HG03175 (cell line): ENCODE measurements around the gene NTSR1.

Experiments
- ATAC-seq: cut with Tn5 transposase; IDR thresholded peaks from one replicate; pipeline ENCODE4 v1.9.1; 2021; ENCODE audit warnings: mild to moderate bottlenecking, moderate library complexity; ENCODE audit not compliant: unreplicated experiment

NTSR1 gene

DNA sequence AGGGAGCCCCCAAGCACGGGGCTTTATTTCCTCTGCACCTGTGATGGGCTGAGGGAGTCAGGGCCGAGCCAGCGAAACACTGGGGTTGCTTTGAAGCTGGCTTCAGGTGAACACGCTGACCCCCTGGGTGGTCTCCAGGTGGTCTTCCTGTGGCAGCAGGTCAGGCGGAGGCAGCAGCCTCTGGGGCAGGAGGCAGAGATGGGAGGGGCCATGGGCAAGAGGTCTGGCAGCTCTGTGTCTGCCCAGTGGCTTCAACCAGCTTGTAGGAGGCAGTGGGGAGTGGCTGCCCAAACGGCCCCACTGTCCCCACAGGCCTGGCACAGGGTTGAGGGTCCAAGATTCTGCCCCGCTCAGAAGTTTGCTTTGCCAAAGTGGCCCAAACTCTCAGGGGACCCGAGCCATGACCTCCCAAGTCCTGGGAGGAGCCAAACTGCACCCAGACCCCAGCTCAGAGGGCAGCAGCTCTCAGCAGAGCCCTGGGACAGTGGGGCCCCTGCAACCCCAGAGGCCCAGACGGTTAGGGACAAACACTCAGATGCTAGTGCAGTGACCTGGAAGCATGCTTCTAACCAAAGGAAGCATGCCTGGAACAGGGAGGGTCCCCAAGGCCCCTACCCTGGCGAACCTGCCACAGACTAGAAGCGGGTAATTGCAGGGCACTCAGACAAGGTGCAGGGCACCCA, 15.3 kb downstream of the NTSR1 start:
- no peak for ATAC-seq

DNA sequence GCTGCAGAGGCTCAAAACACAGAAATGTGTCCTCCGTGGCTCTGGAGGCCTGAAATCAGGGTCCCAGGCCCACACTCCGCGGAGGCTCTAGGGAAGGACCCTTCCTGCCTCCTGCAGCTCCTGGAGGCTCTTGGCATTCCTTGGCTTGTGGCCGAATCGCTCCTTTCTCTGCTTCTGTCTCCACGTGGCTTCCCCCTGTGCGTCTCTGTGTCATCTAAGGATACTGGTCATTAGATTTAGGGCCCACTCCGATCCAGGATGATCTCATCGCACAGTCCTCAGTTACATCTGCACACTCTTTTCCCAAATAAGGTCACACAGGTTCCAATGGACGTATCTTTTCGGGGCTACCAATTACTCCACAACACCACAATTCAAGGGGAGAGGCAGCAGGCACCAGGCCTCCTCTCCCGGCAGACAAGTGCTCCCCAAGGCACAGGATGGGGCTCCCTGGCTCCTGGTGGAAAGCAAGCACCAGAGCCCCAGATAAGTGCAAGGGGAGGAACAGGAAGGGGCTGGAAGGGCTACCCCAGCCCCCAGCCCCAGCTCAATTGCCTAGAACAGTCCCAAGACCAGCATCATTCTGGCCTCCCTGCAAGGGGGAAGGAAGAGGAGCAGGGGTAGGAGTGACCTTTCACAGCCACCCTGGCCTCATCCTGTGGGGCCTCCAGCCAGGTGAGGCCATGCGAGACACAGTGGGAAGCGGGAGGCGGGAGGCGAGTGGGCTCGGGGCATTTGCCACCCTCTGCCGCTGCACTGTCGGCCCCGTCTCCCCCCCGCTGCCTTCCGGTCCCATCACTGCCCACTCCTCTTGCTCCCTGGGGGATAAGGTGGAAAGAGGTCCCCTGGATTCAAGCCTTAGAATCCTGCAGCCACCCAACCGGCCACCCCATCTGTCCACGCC, 16.3 kb downstream of the NTSR1 start:
- no peak for ATAC-seq

DNA sequence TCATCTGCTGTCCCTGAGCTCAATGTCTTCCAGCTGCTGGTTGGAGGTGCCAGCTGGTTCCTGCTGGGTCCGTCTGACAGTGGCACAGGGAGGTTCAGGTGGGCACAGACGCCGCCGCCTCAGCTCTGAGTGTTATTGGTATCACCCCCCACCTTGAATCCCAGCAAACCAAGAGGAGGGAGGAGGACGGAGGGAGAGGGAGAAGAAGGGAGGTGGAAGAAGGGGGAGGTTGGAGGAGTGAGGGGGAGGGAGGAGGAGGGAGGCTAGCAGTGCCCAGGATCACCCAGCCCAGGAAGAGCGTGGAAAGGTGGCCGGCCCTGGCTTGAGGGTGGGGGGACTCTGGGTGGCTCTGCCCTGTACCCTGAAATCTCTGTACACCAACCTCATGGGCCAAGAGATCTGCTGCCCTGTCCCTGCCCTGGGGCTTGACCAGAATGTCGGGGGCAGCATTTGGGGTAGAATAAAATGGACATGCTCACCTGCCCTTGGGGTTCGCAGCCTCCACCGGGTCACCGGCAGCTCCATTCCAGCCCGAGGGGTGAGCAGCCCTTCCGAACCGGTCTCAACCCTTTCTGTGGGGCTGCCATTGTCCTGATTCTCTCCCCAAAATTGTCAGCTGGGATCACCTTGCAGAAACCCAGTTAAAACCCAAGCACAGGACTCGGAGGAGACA, 17.1 kb downstream of the NTSR1 start:
- ATAC-seq = no peak

DNA sequence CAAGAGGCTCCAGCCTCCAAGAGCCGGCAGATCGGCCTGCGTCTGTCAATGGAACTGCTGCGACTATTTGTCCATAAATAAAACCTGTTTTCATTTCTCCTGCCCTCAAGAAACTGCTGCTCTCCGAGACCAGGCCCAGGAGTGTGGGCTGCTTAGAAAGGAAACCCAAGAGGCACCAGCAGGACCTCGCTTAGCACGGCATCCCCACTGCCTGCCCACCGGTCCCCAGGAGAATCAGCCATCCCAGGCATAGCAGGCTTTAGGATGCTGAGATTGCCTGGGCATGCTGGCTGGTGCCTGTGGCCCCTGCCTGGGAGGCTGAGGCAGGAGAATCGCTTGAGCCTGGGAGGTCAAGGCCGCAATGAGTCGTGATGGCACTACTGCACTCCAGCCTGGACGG, 17.6 kb downstream of the NTSR1 start:
- ATAC-seq = no peak

DNA sequence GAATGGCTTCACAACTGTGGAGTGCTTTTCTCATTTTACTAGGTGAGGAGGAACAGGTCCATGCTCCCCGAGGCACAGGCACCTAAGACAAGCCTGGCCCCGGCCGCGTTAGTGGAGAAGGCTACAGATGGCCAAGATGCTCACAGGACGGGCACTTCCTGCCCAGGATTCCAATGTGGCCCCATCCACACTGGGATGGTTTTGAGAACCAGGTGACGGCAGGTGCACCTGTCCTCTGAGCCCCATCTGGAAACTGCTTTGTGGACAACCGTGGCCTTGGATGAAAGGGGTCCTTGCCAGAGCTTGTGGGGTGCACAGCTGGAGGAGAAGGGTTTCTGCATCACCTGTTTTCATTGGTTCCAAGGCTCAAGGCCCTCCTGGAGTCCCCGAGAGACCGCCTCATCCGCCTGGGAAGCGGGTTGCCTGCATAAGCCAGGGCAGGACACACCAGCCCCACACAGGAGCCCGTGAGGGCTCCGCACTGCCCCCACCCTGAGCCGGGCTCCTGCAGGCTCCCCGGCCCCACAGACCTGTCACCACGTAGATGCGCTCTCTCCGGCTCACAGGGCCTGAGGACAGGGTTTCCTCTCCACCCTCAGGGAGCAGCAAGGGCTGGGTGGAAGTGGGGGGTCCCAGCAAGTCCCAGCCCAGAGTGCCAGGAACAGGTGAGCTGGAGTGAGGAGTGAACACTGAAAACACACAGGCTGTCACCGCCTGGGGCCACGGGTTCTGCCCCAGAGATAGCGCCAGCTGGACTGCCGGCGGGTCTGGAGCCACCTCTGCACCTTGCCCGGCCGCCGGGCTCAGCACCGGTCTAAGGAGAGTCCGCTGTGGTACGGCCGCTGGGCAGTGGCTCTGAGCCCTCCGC, 18.3 kb downstream of the NTSR1 start:
- no peak for ATAC-seq

DNA sequence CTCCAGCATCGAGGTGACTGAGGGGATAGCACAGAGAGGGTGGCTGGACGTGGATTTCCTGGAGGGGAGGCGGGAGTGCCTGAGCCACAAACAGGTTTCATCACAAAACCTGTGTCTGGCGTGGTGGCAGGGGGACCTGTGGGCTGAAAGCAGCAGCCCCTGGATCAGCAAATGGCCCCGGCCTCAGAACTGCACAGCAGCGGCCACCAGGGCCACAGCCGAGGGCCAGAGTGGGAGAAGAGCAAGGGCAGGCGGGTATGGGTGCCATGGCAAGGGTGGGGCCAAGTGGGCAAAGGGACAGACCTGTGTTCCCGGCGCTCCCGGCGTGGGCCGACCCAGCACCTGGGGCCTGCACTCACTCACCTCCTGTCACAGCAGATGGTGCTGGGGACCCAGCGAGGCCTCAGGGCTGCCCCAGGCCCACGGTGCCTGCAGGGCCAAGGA, 19.0 kb downstream of the NTSR1 start:
- ATAC-seq = no peak

DNA sequence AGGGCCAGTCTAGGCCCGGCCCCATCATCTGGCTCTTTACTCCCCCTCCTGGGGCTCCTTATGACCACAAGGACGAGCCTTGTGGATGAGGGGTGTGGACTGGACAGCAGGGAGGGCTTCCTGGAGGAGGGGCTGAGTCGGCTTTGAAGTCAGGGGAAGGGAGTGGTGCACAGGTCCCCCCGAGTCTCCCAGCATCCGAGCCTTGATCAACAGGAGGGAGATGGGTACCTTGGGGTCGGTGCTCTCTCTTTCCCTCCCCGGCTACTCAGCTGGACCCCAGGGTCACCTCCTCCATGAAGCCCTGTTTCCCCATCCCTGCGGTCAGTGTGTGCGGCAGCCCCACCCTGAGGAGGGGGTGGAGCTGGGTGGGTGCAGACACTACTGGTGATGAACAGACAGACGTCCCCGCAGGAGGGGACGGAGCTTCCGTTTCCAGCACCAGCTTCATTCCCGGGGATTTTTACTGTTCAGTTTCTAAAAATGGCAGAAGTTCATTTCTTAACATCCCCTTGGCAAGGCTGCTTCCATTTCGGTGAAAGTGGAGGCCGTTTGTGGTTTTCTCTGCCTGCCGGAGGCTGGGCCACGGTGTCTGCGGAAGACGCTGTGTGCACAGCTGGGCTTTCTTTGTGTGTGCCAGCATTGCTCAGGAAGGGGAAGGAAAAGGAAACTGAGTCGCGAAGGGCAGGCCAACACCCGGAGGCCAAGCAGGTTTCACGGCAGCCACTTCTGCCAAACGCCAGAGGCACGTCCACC, 19.6 kb downstream of the NTSR1 start:
- ATAC-seq = no peak

DNA sequence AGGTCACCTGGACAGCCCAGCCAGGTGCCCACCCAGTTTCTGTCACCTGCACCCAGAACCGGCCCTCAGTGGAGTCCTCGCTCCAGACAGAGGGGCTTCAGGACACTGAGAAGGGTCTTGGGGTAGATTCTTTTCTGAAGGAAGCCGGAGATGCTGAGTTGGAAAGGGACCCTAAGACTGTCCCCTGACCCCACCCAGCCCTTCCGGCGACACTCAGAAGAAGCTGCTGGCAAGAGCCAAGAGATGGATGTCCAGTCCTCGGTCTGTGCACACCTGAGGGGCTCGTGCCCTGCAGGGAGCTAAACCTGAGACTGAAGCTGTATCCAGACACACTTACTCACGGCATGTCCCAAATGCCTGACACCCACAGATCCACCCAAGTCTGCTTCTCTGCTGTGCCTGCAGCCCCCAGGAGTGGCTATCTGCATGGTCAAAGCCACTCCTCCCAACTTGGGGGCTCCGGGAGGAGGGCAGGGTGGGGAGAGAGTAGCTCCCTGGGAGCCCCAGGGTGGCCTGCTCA, 20.2 kb downstream of the NTSR1 start:
- no peak for ATAC-seq

DNA sequence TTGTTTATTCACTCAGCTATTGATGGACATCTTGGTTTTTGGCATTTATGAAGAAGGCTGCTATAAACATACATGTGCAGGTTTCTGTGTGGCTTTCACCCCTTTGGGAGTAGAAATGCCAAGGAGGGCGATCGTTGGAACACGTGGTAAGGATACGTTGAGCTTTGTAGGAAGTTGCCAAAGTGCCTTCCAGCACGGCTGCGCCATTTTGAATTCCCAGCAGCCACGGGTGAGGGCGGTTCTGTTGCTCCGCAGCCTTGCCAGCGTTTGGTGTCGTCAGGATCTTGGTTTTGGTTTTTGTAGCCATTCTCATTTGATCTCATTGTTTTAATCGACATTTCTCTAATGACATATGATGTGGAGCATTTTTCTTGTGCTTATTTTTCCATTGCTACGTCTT, 21.8 kb downstream of the NTSR1 start:
- ATAC-seq = no peak

DNA sequence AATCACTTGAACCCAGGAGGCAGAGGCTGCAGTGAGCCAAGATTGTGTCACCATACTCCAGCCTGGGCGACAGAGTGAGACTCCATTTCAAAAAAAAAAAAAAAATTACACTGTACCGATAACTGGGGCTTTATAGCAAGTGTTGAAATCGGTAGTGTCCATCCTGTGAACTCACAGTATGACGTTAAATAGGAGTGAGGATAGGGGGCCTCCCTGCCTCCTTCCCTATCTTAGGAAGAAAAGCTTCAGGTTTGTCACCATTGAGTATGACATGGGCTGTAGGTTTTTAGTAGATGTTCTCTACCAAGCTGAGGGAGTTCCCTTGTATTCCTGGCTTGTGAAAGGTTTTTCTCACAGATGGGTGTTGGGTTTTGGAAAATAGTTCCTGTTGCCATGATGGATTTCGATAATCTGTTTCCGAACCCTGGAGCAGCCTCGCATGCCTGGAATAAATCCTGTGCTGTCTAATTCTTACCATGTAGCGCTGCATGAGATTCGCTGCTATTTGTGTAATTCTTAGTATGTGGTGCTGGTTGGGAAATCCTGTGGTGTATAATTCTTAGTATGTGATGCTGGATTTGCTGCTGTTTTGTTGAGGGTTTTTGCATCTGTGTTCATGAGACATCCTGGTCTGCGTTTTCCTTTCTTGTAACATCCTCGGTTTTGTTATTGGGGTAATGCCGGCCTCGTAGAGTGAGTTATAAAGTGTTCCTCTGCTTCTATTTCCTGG, 23.6 kb downstream of the NTSR1 start:
- ATAC-seq = no peak

DNA sequence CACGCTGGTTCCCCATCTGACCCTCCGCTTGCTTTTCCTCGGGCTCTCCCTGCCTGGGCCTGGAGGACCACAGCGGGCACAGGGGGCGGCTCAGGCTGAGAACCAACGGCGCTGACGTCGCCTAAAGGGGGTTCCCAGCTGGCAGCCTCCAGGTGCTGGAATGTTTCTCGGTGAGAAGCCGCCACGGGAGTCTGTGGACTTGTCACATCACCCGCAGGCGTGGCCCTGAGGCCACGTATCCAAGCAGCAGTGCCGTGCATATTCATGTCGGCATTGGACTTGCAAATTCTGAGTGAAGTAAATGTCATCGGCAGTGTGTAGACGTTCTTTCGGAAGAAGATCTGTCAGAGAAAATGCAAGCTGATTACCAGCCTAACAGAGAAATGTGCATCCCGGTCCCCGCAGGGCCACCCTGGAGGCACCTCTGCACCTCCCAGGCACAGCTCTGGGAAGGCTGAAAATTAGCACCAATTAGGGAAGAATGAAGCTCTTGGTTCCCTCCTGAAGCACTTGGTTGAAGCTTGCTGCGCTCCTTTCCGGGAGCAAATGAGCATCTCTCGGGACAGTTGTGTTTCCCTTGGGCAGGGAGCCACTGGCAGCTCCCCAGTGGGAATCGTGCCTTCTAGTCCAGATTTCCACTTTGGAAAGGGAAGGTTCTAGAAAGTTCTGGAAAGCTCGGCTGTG, 24.3 kb downstream of the NTSR1 start:
- no peak for ATAC-seq

DNA sequence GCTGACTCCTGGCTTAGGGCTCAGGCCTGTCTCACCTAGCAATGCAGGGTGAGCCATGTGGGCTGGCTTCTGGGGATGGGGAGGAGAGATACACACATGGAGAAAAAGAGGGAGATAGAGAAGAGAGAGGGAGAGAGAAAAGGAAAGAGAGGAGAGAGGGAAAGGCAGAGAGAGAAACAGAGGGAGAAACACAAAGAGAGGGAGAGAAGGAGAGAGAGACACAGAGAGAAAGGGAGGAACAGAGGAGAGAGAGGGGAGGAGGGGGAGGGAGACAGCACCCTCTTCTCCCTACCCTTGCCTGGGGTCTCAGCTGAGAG, 24.8 kb downstream of the NTSR1 start:
- ATAC-seq = no peak

DNA sequence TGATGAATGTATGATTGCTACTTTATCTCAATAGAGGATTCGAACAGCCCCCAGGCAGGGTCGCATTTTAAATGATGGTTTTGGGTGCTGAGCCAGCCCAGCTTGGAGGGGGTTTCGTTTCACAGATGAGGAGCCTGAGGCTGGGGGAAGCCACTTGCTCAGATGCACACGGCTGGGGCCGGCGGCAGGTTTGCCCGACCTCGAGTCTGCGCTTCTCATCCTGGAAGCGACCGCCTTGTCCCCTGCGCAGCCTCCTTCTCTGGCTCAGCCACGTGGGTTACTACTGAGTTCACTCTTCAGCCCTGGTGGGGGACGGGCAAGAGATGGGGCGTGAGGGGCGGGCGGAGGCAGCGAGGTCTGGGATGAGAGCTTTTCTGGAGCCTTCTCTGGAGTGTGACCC, 25.3 kb downstream of the NTSR1 start:
- no peak for ATAC-seq

DNA sequence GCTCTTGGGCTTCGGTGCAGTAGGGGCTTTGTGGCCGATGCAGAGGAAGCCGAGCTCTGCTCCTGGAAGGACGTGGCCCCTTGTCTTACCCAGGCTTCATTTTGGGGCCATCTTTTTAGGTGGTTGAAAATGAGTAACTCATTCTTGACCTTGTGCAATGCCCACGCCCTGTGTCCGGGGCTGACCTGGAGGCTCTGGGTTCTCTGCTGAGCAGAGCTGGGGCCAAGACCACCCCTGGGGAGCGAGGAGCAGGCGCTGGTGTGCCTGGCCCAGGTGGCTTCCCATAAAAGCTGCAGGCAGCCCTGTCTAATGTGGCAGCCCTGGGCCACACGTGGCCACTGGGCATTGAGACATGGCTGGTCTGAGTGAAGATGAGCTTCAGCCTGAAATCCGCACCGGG, 25.7 kb downstream of the NTSR1 start:
- ATAC-seq = no peak

DNA sequence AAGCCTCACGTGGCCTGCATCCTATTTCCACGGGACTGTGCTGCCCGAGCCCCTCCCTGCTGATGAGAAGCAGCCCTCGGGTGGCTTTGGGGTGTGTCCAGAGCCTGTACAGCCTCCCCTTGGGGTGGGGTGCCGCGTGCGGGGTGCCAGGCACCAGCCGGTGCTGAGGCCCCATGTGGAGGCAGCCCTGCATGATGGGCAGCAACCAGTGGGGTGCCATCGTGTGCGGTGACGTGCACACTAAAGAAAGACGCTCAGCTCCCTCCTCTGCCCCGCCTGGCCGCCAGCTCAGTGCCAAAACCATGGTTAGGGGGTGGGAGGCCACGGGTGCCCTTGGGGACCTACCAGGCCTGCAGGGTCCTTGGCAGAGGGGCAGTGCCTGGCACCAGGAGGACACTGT, 26.2 kb downstream of the NTSR1 start:
- ATAC-seq = no peak

DNA sequence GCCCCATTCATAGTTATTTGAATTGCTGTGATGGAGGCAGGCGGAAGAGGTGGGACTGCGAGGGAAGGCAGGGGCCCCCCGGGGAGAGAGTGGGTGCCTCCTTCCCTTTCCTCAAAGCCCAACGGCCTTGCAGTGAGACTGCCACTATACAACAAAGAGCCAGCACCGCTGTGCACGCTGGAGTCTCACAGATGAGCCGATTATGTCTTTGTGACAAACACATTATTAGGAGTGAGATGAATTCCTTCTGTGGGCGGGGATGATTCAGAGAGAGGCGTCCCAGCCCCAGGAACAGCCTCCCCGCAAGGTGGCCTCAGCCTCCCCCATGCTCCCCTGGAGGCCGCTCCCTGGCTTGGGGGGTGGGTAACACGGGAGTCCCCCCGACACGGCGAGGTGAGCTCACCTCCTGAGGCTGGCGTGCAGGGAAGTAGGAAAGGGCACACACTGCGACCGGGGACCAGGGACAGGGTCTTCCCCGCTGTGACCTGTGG, 26.7 kb downstream of the NTSR1 start:
- ATAC-seq = no peak

DNA sequence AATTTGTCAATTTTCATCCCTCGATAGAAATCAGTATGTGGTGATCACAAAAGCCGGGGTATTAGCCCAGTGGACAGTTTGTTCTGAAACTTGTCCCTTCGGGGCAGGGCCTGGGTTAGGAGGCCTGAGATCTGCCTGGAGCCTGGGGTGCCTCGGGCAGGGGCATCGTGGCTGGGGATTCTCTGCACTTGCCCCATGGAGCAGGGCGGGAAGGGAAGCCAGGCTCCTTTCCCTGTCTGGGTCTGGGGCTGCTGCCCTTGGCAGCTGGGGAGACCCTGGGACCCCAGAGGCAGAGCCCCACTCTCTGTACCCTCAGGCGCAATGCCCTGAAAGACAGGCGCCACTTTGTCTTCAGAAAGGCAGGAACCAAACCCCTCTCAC, 27.4 kb downstream of the NTSR1 start:
- no peak for ATAC-seq

DNA sequence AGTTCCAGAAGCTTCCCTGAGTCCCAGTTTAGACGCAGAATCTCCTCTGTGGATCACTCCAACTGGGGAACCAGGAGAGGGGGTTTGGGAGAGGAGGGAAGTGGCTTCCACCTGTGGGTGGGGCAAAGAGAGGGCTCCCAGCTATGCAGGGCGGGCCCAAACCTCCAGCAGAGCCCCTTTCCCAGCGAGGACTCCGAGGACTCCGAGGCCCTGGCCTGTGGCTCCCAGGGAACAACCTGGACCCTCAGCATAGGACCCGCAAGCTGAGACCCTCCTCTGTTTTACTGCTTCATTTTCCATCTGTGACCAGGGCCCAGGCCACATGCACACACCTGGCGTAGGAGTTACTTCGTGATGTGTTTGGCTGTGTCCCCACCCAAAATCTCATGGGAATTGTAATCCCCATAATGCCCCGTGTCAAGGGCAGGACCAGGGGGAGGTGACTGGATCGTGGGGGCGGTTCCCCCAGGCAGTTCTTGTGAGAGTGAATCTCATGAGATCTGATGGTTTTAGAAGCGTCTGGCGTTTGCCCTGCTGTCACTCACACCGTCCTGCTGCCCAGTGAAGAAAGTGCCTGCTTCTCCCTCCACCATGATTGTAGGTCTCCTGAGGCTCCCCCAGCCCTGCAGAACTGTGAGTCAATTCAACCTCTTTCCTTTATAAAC, 27.9 kb downstream of the NTSR1 start:
- ATAC-seq = no peak
